Small intestine (tissue), 7 donors: Measurements from ENCODE around the gene SRGAP2C. TPM values are rescaled to one million over a fixed set of nuclear protein-coding genes. Genes with fewer than 3 reads are reported as not detected.
"Not testable (repeated sequence)": the region's sequence is repeated elsewhere in the genome, so short reads cannot be mapped to it uniquely, and the experiment has no call there.

Experiments
- DNase-seq, 2 donors: peaks; one replicate each; pipeline versions ENCODE4 v3.0.0 to v3.0.0-alpha.2; 2013
- FAIRE-seq: peaks from 2 replicates; lab custom pipeline; 2012; peaks lifted over from hg19 to GRCh38; lab: Jason Lieb, UNC
- H3K27ac ChIP-seq, 3 donors: one replicate each; pipeline ENCODE4 v1.5.1; 2013; ENCODE audit warnings: low read length in 2 of 3, mild to moderate bottlenecking in 2 of 3, control low read depth in 1 of 3, inconsistent platforms in 1 of 3, low read depth in 1 of 3, moderate library complexity in 1 of 3
- H3K27me3 ChIP-seq, 3 donors: one replicate each; pipeline ENCODE4 v1.6.1; 2013; ENCODE audit warnings: low read length in 3 of 3, inconsistent platforms in 1 of 3; ENCODE audit not compliant: control insufficient read depth in 3 of 3, insufficient read depth in 3 of 3
- H3K36me3 ChIP-seq, 3 donors: one replicate each; pipeline ENCODE4 v1.6.1; 2013; ENCODE audit warnings: low read length in 3 of 3, inconsistent platforms in 1 of 3, low read depth in 1 of 3, mild to moderate bottlenecking in 1 of 3, moderate library complexity in 1 of 3; ENCODE audit not compliant: control insufficient read depth in 3 of 3, insufficient read depth in 2 of 3
- H3K4me1 ChIP-seq, 3 donors: one replicate each; pipeline ENCODE4 v1.6.1; 2013; ENCODE audit warnings: low read length in 2 of 3, inconsistent platforms in 1 of 3, low read depth in 1 of 3, mild to moderate bottlenecking in 1 of 3, moderate library complexity in 1 of 3; ENCODE audit not compliant: control insufficient read depth in 3 of 3, insufficient read depth in 2 of 3
- H3K4me3 ChIP-seq, 3 donors: one replicate each; pipeline ENCODE4 v1.5.1; 2013; ENCODE audit warnings: low read length in 3 of 3, control low read depth in 1 of 3, inconsistent platforms in 1 of 3, low read depth in 1 of 3, mild to moderate bottlenecking in 1 of 3, moderate library complexity in 1 of 3
- H3K9me3 ChIP-seq, 2 donors: one replicate each; pipeline ENCODE4 v1.6.1; 2013; ENCODE audit warnings: low read depth in 1 of 2, low read length in 1 of 2; ENCODE audit not compliant: control insufficient read depth in 2 of 2, insufficient read depth in 1 of 2
- WGBS, 3 donors: extraction: QIAGEN DNeasy Blood & Tissue Kit; methylation state at CpG; one replicate each; pipeline ENCODE4 v1.1.7; 2013; 5-methylcytosine and 5-hydroxymethylcytosine counted together
- polyA plus RNA-seq, 4 donors: library from polyadenylated mRNA; stranded (reverse) in 3 of 4; unstranded in 1 of 4; fragments of 200-250 nt in 3 of 4; fragments of 120-200 nt in 1 of 4; gene quantifications; one replicate each; pipeline versions ENCODE4 v1.2.1 to v1.2.3, GENCODE V29; 2013
- donor health status: healthy with polysubstance abuse.
- donor health status: control.
- donor health status: control.
- donor health status: Bipolar disorder and iron deficiency.
- donor health status: healthy.

The SRGAP2C gene
- polyA plus RNA-seq, 4 donors, result 1.1 to 3.7 (median 2.2) TPM

DNA sequence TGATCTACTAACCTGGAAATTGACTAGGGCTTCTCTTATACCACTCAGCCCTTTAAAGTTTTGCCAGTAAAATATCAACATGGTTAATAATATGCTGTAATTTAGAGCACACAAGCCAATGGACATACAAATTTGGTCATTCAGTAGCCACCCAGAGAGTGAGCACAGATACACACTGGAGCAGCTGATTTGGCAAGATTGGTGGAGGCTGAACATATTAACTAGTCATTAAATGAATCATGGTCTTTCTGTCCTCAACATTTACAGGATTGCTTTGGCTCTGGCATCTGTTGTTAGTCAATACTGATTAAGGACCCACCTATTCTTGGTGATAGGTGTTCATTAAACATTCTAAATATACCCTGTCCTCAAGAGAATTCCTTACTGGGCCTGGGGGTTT, 130.7 kb downstream of the SRGAP2C start:
- DNase-seq, H3K4me3 ChIP-seq, H3K9me3 ChIP-seq, H3K27ac ChIP-seq, H3K27me3 ChIP-seq, FAIRE-seq, H3K36me3 ChIP-seq, H3K4me1 ChIP-seq: not testable (repeated sequence)

DNA sequence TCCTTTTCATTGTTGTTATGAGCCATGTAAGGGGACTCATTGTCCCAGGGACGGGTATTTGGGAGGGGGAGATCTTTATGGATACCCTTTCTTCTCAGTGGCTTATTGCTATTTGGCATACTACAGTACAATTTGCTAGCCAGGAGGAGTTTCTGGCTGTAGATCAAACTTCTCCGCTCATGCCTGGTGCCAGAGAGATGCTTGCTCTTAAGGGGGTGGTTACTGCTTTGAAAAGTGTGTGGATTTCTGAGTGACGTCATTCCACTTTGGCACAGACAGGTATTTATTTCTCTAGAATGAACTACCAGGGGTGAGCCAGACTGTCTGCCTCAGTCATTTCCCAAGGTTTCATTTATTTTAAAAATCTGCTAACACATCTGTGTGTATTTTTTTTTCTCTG, 131.3 kb downstream of the SRGAP2C start:
- not testable (repeated sequence) for FAIRE-seq, H3K27me3 ChIP-seq, H3K4me3 ChIP-seq, H3K36me3 ChIP-seq, H3K9me3 ChIP-seq, H3K27ac ChIP-seq, DNase-seq, H3K4me1 ChIP-seq
- 87 to 100% methylated on average over 1 to 2 of the region's 3 CpGs; no CpG with 5 or more reads in 1 of the 3 donors for WGBS, 3 donors

DNA sequence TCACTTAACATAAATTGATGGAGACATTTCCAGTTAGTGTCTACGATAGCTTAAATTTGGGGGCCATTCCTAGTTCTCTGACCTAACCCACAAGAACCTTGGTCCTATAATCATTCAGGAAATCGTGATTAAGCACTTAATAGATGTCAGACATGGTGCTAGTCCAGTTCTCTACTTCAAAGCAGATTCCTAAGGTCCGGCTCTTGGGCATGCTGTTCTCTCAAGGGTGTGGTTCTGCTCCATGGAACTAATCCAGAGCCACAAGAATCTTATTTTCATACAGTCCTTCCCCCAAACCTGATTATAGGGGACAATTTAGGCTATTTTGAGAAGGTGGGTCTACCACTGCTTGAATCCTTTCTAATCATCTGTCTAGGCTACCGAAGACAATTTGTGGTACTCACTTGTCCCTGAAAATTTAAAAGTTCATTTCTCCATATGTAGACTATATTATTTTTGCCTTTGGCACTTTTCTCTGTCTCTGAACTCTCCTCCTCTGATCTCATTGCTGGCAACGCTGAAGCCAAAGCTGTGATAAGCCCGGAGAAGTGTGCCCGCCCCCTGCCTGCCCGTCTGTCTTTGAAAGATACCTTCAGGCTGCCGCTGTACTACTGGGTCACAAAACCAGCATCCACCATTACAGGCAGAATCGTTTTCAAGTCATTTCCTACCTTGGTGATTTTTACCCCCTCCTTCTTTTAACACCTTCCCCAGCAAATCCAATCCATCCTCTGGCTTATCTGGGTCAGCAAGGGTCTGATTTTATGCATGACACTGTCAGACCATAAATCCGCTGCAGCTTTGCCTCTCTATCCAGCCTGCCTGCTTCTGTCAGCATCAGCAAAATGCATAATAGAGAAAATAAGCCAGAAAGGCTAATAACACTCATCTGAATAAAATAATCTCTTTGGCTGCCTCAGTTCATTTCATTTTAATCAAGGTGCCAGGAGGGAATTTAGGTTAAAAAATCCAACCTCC, 133.0 kb downstream of the SRGAP2C start:
- not testable (repeated sequence) for DNase-seq, FAIRE-seq

DNA sequence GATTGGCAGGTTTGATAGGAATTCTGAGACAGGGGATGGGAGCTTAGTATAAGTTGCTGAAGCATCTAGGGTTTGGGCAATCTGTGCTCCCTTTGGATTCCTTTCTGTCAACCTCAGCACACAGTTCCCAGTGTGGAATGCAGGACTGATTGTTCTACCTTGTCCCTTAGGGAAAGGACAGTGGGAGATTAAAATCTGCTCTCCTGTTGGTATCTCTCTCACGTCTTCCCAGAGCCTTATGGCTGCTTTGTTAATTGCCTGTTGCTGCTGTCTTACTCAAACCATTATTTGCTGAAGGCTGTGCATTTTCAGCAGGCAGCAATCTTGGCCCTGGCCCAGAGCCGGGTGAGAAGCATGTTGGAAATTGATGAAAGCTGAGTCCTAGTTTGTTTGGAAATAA, 133.9 kb downstream of the SRGAP2C start:
- not testable (repeated sequence) for H3K27me3 ChIP-seq, FAIRE-seq, H3K27ac ChIP-seq, H3K4me1 ChIP-seq, DNase-seq, H3K9me3 ChIP-seq, H3K4me3 ChIP-seq, H3K36me3 ChIP-seq
- 48 to 64% (median 60%) methylated on average over 1 of the region's 2 CpGs for WGBS, 3 donors

More for the DNA sequence above, 133.0 kb downstream of the SRGAP2C start:
- not testable (repeated sequence) for H3K36me3 ChIP-seq, H3K27me3 ChIP-seq, H3K4me1 ChIP-seq, H3K4me3 ChIP-seq, H3K9me3 ChIP-seq, H3K27ac ChIP-seq
- WGBS, 3 donors, result 80% methylated on average over 6 of the region's 11 CpGs; no CpG with 5 or more reads in 2 of the 3 donors

DNA sequence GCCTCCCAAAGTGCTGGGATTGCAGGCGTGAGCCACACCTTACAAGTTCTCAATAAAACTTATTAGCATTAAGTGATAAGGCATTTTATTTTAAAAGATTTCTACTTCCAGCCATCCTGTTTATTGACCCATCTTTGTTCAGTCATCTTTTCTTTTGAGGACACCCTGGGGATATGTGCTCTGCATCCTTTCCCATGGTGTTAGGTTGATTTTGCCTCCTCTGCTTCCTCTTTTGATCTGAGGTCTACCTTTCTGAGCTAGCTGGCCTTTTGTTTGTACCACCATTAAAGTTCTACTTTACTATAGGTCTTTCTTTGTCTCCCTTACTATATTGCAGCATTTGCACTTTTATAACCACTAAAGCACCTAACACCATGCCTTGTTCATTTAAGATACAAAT, 136.9 kb downstream of the SRGAP2C start:
- H3K4me3 ChIP-seq, FAIRE-seq, H3K27ac ChIP-seq, H3K36me3 ChIP-seq, DNase-seq, H3K4me1 ChIP-seq, H3K9me3 ChIP-seq, H3K27me3 ChIP-seq: not testable (repeated sequence)
- no CpG with 5 or more reads among the region's 1 CpG for WGBS, 3 donors

DNA sequence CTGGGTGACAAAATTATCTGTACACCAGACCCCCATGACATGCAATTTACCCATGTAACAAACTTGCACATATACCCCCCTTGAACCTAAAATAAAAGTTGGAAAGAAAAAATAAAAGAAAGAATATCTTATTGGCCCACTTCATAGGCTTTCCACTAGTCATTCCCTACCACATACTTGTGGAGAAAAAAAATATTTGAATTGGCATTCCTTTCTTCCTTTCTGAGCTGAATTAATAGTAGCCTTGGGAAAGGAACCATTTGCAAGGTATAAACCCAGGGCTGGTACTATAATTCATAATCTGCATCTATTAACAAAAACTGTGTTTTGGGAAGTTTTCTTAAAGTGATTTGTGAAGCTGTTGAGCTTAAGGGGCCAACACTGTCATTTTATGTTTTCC, 140.0 kb downstream of the SRGAP2C start:
- not testable (repeated sequence) for H3K27me3 ChIP-seq, H3K36me3 ChIP-seq, FAIRE-seq, H3K4me1 ChIP-seq, H3K9me3 ChIP-seq, DNase-seq, H3K4me3 ChIP-seq, H3K27ac ChIP-seq

DNA sequence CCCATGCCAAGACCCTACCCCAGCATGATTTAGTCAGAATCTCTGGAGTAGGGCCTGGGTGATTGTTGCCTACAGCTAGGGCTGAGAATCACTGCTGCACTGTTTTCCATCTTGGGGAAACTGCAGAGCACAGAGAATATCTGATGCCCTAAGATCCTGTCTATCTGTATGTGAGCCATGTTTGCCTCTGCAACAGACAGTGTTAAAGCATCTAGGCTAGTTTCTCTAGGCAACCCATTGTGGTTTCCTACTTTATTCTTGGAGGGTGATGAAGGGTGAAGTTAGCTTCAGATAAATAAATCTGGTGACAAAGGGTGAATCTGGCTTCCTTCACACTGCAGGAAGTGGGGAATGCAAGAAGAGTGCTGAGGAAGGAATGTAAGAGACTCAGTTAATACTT, 147.4 kb downstream of the SRGAP2C start:
- H3K27ac ChIP-seq, H3K27me3 ChIP-seq, H3K36me3 ChIP-seq, H3K4me1 ChIP-seq, H3K4me3 ChIP-seq, FAIRE-seq, DNase-seq, H3K9me3 ChIP-seq: not testable (repeated sequence)

DNA sequence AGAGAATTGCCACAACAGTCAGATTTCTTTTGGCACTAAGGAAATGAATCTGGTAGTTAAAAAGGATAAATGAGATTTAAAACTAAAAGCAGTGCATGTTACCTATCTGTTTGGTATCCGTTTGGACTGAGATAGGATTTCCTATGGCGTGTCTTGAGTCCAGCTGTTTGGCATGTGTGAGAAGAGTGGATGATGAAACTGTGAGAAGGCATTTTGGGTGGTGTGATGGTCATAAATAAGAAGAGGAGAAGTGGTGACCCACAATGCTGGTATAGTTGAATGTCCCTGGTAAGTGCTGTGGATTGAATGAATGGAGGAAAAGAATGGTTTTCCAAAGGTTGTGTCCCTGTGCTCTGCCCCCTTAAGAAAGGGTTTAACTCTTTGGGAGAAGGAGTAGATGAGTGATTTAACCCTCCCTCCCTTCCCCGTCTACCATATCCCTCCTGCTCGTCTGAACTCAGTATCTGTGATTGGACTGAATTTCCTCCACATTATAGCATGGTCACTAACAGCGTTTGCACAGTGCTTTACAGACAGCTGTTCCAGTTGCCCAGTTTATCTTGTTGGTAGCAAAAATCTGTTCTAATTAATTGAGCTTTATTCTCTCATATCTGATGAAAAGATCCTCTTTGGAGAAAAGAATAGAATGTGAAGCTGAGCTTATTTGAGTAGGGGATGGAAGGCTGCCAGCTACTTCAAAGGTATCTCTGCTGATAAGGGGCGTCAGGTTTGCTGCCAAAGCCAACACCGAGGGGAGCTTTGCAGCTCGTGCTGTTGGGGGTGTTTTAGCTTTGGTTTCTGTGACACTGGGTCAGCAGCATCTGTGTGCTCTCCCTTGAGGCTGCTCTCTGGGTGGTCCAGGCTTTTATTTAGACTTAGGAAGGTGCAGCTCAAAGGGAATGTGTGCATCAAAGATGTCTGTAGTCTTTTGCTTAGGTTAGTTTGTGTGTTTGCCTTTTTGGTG, 148.1 kb downstream of the SRGAP2C start:
- H3K36me3 ChIP-seq, H3K27ac ChIP-seq, FAIRE-seq, H3K4me3 ChIP-seq, H3K9me3 ChIP-seq, DNase-seq, H3K27me3 ChIP-seq, H3K4me1 ChIP-seq: not testable (repeated sequence)
- WGBS, 3 donors, result no CpG with 5 or more reads among the region's 8 CpGs
